Renal cortex interstitium (tissue), 15 donors: ENCODE results near the gene ARSI. TPM values are rescaled to one million over a fixed set of nuclear protein-coding genes. Genes with fewer than 3 reads are reported as not detected.

ENCODE experiments used
- DNase-seq, 11 donors: peaks; one replicate each; pipeline ENCODE4 v3.0.0-alpha.2; 2013; ENCODE audit warnings: low read depth in 9 of 11, low spot score in 4 of 11; ENCODE audit errors: extremely low read depth in 1 of 11
- long read RNA-seq, 16 experiments: transcript quantifications; one replicate each; lab custom pipeline, GENCODE V29; 2026
- polyA plus RNA-seq, 3 donors: library from polyadenylated mRNA; unstranded; fragments of 120-200 nt; gene quantifications; one replicate each; pipeline ENCODE4 v1.2.1, GENCODE V29; 2013; ENCODE audit not compliant: insufficient read length in 3 of 3

ARSI gene
- polyA plus RNA-seq, result 1 to 10 TPM; 2.6 to 4.3 (median 2.8) TPM
- long read RNA-seq, donor 1, partial matches to known transcripts, result 38 of 40 reads
- long read RNA-seq, donor 1, other reads (novel, unspliced or antisense), result 0 of 40 reads
- long read RNA-seq, donor 2, partial matches to known transcripts, result 0 of 1 reads
- long read RNA-seq, donor 2, other reads (novel, unspliced or antisense), result 0 of 1 reads
- long read RNA-seq, donor 3, transcript ARSI-201 (2 exons, 3,161 nt), result major isoform, 5 of 5 reads
- long read RNA-seq, donor 3, partial matches to known transcripts, result 0 of 5 reads
- long read RNA-seq, donor 3, other reads (novel, unspliced or antisense), result 0 of 5 reads
- long read RNA-seq, donor 4, partial matches to known transcripts, result 0 of 1 reads
- long read RNA-seq, donor 4, other reads (novel, unspliced or antisense), result 0 of 1 reads
- long read RNA-seq, donor 5, result 0 reads
- long read RNA-seq, donor 6, partial matches to known transcripts, result 0 of 4 reads
- long read RNA-seq, donor 6, other reads (novel, unspliced or antisense), result 0 of 4 reads
- long read RNA-seq, donor 7, transcript ARSI-201 (2 exons, 3,161 nt), result major isoform, 5 of 5 reads
- long read RNA-seq, donor 7, partial matches to known transcripts, result 0 of 5 reads
- long read RNA-seq, donor 7, other reads (novel, unspliced or antisense), result 0 of 5 reads
- long read RNA-seq, donor 8, result 0 reads
- long read RNA-seq, donor 9, partial matches to known transcripts, result 0 of 3 reads
- long read RNA-seq, donor 9, other reads (novel, unspliced or antisense), result 0 of 3 reads
- long read RNA-seq, donor 10, partial matches to known transcripts, result 0 of 2 reads
- long read RNA-seq, donor 10, other reads (novel, unspliced or antisense), result 0 of 2 reads
- long read RNA-seq, donor 11, partial matches to known transcripts, result 0 of 1 reads
- long read RNA-seq, donor 11, other reads (novel, unspliced or antisense), result 0 of 1 reads
- long read RNA-seq, donor 12, partial matches to known transcripts, result 0 of 1 reads
- long read RNA-seq, donor 12, other reads (novel, unspliced or antisense), result 0 of 1 reads
- long read RNA-seq, donor 13, result 0 reads
- long read RNA-seq, donor 14, result 0 reads
- long read RNA-seq, donor 15, partial matches to known transcripts, result 0 of 2 reads
- long read RNA-seq, donor 15, other reads (novel, unspliced or antisense), result 0 of 2 reads
- long read RNA-seq, donor 16, partial matches to known transcripts, result 214 of 217 reads
- long read RNA-seq, donor 16, other reads (novel, unspliced or antisense), result 0 of 217 reads

GRCh38 chr5:150302301-150303069 is at the start of gene ARSI:
TSS of gene ARSI (minus strand) at chr5:150302905. CDS start at chr5:150302373, 532 bp downstream.
- DNase-seq, result peak in 7 of 11 donors; percentile 51 to 83 (median 62)

- DNase-seq, result peak in 9 of 11 donors; percentile 38 to 62 (median 46)
Observed at GRCh38 chr5:150350524-150351344, 48.0 kb upstream of the ARSI start.

GRCh38 chr5:150349681-150350275 is 47.1 kb upstream of the ARSI start:
- DNase-seq, result no peak

GRCh38 chr5:150347451-150347850 is 44.7 kb upstream of the ARSI start:
- no peak for DNase-seq

- no peak for DNase-seq
Observed at GRCh38 chr5:150347003-150347402, 44.3 kb upstream of the ARSI start.

- no peak for DNase-seq
Observed at GRCh38 chr5:150346592-150346991, 43.9 kb upstream of the ARSI start.

- no peak for DNase-seq
Observed at GRCh38 chr5:150345716-150346115, 43.0 kb upstream of the ARSI start.

- DNase-seq, result no peak
Observed at GRCh38 chr5:150343994-150344631, 41.4 kb upstream of the ARSI start.

GRCh38 chr5:150342583-150342982 is 39.9 kb upstream of the ARSI start:
- no peak for DNase-seq

GRCh38 chr5:150341989-150342388 is 39.3 kb upstream of the ARSI start:
- no peak for DNase-seq

- no peak for DNase-seq
Observed at GRCh38 chr5:150341331-150341730, 38.6 kb upstream of the ARSI start.

- no peak for DNase-seq
Observed at GRCh38 chr5:150340614-150341255, 38.0 kb upstream of the ARSI start.

- no peak for DNase-seq
Observed at GRCh38 chr5:150339841-150340240, 37.1 kb upstream of the ARSI start.

- no peak for DNase-seq
Observed at GRCh38 chr5:150339165-150339564, 36.5 kb upstream of the ARSI start.

GRCh38 chr5:150338546-150338945 is 35.8 kb upstream of the ARSI start:
- DNase-seq, result no peak

- DNase-seq, result no peak
Observed at GRCh38 chr5:150335778-150336177, 33.1 kb upstream of the ARSI start.
